ENCODE results near the gene CNTNAP2. TPM values are rescaled to one million over a fixed set of nuclear protein-coding genes. Genes with fewer than 3 reads are reported as not detected.
"Not testable (repeated sequence)": the region's sequence is repeated elsewhere in the genome, so short reads cannot be mapped to it uniquely, and the experiment has no call there.

The CNTNAP2 gene
- total RNA-seq, 2 donors from 2014 or later, result 3.5 to 4.0 TPM

DNA sequence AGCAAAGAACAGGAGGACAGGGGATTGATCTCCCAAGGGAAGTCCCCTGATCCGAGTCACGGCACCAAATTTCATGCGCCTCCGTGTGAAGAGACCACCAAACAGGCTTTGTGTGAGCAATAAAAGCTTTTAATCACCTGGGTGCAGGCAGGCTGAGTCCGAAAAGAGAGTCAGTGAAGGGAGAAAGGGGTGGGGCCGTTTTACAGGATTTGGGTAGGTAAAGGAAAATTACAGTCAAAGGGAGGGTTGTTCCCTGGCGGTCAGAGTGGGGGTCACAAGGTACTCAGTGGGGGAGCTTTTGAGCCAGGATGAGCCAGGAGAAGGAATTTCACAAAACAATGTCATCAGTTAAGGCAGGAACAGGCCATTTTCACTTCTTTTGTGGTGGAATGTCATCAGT, 132.1 kb downstream of the CNTNAP2 start:
- ATAC-seq; intact Hi-C loops (cut with DNase I, micrococcal nuclease); DNase-seq: not testable (repeated sequence)

DNA sequence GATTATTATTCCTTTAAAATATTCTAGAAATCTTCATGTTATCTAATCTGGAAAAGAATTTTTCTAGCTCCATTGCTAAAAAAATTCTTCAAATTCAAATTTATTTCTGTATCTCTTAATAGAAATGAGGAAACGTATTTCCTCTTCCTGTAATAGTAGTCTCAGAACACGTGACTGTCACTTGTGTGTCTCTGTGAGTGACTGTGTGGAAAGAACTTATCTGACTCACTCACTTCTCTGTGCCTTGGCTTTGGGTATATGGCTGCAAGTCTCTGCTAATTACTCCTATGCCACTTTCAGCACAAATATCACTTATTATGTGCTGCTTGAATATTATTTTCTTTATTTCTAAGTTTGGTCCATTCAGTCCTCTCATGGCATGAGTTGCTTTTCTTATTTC, 132.7 kb downstream of the CNTNAP2 start:
- intact Hi-C loops (cut with DNase I, micrococcal nuclease), result no loop called here
- DNase-seq (no peak), ATAC-seq (no peak)

DNA sequence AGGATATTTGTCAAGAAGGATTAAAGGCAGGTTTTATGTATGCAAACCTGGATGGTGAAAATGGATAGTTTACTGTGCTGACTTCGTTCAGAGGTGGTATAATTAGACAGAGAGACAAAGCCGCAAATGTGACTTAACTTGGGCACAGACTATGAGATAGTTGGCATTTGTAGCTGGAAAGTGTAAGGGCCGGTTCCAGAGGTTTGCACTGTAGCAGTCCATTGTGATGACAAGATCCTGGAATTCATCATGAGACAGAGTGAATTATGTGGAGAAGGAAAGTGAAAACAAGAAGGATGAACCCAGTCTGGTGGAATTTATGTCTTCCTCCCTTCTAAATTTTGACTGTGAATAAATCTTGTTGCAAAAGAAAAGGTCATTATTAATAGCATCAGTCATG, 139.0 kb downstream of the CNTNAP2 start:
- ATAC-seq, result no peak
- DNase-seq, result no peak
- intact Hi-C loops (cut with DNase I, micrococcal nuclease), result no loop called here

DNA sequence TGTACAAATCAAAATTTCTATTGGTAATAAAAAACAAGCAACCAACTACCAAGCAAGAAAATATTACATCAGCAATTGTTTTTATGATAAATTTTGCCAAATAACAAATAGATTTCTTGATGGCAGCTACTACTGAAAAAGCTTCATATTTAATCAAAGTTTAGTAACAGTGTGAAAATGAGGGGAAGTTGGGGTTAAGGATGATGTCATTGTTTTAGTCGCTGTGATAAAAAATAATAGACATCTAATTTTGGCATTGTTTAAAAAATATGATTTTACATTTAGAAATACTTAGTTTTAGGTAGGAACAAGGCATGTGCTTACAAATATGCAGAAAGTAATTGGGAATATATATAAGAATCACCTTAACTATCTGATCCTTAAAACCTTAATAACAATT, 145.9 kb downstream of the CNTNAP2 start:
- ATAC-seq, result no peak
- intact Hi-C loops (cut with DNase I, micrococcal nuclease), result no loop called here
- no peak for DNase-seq

DNA sequence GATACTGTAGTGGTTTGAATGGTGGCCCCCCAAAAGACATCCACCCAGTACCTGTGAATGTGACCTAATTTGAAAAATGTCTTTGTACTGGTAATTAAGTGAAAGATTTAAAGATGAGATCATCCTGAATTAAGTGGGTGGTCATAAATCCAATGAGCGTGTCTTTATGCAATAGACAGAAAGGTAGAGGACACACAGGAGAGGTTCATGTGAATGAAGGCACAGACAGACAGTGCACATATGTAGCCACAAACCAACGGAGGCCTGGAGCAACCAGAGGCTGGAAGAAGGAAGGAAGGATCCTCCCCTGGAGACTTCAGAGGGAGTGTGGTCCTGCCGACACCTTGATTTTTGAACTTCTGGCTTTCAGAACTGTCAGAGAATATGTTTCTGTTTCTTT, 160.3 kb downstream of the CNTNAP2 start:
- no peak for ATAC-seq
- intact Hi-C loops (cut with DNase I, micrococcal nuclease), result no loop called here
- no peak for DNase-seq

DNA sequence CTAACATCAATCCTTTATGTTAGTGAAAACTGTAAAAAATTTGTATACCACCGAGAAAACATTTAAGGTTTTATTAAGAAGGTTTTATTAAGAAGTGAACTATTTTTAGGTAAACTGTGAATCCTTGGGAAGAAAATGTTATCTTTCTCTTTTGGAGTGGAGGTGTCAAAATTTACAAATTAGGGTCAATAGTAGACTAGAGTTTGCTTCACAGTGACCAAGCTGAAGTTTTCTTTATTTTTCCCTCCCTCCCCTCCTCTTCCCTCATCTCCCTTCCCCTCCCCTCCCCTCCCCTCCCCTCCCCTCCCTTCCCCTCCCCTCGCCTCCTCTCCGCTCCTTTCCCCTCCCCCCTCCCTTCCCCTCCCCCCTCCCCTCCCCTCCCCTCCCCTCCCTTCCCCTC, 168.8 kb downstream of the CNTNAP2 start:
- no peak for ATAC-seq
- no peak for DNase-seq
- intact Hi-C loops (cut with DNase I, micrococcal nuclease), result no loop called here

DNA sequence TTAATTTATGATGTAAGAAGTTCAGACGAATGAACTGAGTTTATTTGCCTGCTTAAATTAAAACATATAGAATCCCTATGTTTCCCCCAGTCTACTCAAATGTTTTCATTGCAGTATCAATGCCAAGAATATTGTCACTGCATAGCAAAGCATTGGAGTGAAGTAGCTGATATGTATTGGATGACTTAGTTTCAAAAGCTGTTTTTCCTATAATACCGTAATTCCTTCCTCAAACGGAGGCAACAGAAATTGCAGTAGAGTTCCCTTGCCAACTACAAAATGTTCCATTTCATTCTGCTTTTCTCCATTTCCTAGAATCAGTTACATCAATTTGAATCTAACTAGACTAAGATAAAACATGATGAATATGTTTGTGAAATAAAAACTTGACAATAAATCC, 174.1 kb downstream of the CNTNAP2 start:
- ATAC-seq (no peak), DNase-seq (no peak)
- intact Hi-C loops (cut with DNase I, micrococcal nuclease), result no loop called here

DNA sequence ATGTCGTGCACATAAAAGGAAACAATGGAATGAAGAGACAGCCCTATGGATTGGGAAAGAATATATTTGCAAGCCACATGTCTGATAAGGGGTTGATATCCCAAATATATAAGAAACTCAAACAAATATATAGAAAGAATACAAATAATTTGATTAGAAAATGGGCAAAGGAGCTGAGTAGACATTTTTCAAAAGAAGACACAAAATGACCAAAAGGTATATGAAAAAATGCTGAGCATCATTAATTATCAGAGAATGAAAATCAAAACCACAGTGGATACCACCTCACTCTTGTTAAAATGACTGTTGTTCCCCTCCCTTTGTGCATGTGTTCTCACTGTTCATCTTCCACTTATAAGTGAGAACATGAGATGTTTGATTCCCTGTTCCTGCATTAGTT, 175.3 kb downstream of the CNTNAP2 start:
- intact Hi-C loops (cut with DNase I, micrococcal nuclease), result no loop called here
- DNase-seq (no peak), ATAC-seq (no peak)

DNA sequence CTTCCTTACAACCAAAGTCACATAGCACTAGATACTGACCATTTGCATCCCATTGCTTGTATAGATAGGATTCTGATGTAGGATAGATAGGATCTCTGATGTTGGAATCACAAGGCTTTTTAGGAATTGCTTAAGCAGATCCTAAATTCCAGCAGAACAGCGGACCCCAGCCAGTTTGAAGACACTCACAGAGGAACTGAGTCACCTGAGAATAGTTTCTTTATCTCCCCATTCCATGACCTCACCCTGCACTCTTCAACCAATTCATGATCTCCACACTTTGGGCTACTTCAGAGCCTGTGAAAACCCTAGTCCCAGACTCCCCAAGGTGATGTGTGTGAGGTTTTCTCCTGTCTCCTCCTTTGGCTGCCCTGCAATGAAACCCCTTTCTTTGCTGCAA, 179.4 kb downstream of the CNTNAP2 start:
- no peak for ATAC-seq
- intact Hi-C loops (cut with DNase I, micrococcal nuclease), result no loop called here
- no peak for DNase-seq

DNA sequence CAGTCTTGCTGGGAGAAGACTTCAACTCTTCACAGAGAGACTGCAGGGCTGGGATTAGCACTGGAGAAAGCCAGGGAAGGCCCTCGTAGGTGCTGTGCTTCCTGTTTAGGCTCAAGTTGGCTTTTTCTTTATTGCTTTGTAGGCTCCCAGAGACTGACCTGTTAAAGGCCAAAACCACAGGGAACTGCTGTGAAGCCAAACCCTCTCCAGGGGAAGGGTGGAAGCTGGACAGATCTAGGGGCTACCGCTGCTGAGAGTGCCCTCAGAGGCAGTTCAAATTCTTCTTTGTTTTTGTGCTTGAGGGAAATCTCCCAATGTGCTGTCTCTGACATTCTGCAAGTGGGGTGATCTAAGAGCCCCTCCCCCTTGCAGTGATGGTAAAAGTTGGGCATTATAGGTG, 198.4 kb downstream of the CNTNAP2 start:
- no peak for DNase-seq
- intact Hi-C loops (cut with DNase I, micrococcal nuclease), result no loop called here
- ATAC-seq, result no peak

DNA sequence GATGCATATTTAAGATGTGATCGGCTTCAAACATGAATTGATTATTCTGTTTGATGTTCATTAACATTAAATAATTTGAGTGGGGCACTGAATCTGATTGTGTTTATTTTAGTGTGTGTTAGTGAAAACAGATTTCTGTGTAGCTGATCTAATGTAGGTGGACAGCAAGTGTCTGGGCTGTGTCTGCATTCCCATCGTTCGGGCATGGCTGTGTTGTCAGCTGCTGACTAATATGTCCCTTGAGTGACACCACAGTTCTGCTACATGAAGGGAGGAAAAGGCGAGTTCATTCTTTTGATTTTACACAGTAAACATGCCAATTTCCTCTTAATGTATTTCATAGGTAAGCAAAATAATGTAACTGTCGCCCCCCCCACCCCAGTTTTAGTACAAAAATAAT, 203.0 kb downstream of the CNTNAP2 start:
- ATAC-seq, result no peak
- intact Hi-C loops (cut with DNase I, micrococcal nuclease), result no loop called here
- no peak for DNase-seq

DNA sequence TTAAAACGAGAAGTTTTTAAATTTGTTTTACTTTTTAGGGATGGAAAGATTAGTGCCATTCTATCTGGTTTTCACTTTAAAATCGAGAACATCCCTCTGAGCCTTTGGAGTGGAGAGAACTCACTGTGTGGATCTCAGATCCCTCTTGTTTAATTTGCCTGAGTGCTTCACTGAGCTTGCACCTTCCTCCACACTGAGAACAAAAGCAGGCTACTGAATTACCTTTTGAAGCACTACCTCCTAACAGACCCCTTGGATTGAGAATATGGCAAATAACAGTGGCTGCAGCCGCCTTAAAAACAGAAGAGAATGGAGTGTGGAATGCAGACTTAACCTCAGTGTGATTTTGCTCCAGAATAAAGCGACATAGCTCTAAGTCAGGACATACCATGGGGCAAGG, 204.7 kb downstream of the CNTNAP2 start:
- ATAC-seq (no peak), DNase-seq (no peak)
- intact Hi-C loops (cut with DNase I, micrococcal nuclease), result no loop called here

DNA sequence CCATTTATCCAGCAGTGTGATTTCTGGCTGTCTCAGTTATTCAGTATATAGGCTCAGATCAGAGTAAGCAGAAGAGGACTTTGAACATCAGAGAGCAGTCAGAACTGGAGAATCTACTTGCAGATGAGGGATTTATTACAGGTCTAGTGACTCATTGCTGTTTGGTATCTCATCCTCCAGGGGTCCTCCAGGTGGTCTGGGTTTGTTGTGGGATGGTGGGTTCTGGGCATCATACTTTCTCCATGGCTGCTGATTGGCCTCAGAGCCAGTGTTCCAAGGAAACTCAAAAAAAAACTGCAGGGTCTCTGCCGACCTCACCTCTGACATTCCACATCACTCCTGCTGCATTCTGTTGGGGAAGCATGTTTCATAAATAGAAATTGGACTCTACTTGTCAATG, 214.8 kb downstream of the CNTNAP2 start:
- DNase-seq, result no peak
- ATAC-seq, result no peak
- intact Hi-C loops (cut with DNase I, micrococcal nuclease), result no loop called here

DNA sequence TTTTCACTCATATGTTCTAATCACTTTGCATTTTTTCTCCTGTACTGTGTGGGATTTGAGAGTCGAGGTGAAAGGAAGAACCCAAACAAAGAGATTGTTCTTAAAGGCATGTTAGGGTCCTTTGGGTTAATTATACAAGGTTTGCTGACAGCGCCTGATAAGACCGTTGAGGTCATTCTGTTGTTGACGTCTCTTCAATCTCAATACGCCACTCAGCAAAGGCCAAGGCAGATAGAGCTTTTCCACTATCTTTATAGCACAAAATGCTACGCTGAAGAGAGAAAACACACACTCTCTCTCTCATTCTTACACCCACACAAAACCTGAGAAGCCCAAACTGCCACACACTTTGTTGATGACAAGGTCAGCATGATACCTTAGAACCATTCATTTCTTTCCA, 228.7 kb downstream of the CNTNAP2 start:
- no peak for DNase-seq

DNA sequence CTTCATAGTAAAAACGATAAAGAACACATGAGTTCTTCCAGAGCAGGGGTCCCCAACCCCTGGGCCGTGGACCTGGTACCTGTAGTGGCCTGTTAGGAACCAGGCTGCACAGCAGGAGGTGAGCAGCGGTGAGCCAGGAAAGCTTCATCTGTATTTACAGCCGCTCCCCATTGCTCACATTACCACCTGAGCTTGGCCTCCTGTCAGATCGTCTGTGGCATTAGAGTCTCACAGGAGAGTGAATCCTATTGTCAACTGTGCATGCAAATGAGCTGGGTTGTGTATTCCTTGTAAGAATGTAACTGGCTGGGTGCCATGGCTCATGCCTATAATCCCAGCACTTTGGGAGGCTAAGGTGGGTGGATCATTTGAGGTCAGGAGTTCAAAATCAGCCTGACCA, 229.5 kb downstream of the CNTNAP2 start:
- ATAC-seq, result no peak
- intact Hi-C loops (cut with DNase I, micrococcal nuclease), result no loop called here
- DNase-seq, result no peak

More for the DNA sequence above, 228.7 kb downstream of the CNTNAP2 start:
- no peak for ATAC-seq
- intact Hi-C loops (cut with DNase I, micrococcal nuclease), result no loop called here

DNA sequence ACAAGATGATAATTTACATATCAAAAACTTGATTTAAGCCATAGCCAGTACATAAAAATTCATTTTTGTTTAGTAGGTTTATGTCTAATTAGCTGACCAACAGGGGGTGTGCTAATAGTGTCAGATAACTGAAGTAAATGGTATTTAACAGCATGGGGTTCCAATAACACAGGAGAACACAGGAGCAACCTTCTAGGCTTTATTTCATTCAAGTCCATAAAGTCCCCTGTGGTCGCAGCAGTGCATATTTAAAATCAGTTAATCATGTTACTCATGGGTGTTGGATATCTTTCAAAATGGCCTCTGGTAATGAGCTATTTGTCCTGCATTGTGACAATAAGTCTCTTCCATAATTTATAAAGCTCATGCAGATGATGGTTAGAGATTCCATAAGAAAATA, 238.6 kb downstream of the CNTNAP2 start:
- intact Hi-C loops (cut with DNase I, micrococcal nuclease), result no loop called here
- ATAC-seq (no peak), DNase-seq (no peak)

DNA sequence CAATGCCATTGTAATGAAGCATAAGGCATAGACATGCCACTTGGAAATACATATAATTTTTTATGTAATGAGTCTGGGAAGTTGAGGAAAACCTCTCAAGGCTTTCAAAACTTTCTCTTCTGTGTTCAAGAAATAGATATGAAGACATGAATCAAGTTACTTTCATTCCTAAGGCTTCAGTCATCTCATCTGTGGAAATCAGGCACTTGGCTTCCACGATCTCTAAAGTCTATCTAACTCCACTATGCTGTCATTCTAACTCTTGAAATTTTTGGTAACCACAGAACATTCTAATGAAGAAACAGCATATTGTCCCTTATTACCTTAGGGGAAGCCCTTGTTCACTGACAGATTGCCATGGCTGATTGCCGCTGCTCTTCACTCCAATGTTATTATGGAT, 242.6 kb downstream of the CNTNAP2 start:
- intact Hi-C loops (cut with DNase I, micrococcal nuclease), result no loop called here
- DNase-seq, result no peak
- no peak for ATAC-seq

DNA sequence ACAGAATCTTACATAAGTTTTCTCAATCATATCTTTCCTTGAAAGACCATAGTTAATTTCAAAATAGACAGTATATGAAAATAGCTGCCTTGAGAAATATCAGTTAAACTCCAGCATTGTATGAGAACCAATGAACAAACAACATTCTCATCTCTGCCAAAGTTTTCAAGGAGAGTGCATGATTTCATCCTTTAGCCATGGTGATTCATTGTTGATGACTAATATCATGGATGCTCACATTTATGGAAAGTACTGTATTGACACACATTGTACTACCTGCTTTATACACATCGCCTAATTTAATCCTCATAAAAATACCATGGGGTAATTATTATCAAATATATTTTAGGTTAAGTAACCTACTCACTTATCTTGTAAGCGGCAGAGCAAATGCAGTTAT, 250.3 kb downstream of the CNTNAP2 start:
- ATAC-seq (no peak), DNase-seq (no peak)
- intact Hi-C loops (cut with DNase I, micrococcal nuclease), result no loop called here

DNA sequence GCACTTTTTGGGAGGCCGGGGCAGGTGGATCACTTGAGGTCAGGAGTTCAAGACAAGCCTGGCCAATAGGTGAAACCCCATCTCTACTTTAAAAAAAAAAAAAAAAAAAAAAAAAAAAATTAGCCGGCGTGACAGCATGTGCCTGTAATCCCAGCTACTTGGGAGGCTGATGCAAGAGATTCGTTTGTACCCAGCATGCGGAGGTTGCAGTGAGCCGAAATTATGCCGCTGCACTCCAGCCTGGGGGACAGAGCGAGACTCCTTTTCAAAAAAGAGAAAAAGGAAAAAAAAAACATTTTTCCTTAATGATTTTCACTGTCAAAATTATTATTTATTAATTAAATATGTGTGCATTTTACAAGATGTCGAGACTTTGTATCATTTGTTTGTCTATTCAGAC, 253.6 kb downstream of the CNTNAP2 start:
- ATAC-seq (no peak), DNase-seq (no peak)
- intact Hi-C loops (cut with DNase I, micrococcal nuclease), result no loop called here

DNA sequence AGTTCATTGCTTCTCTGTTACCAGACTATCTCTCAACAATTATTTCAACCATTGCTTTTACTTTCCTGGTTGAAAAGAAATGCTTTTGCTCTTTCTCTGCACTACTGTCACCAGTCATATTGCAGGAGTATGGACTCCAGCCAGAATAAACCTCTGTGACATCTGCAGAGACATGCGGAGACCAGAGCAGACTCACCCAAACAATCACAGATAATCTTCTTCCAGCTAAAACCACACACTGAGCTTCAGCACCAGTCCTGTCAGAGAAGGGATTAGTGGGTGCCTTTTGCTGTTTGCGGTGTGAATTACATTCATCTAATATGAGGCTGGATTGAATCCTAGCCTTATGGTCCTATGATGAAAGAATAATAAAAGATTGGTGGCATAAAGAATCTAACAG, 258.6 kb downstream of the CNTNAP2 start:
- intact Hi-C loops (cut with DNase I, micrococcal nuclease), result no loop called here
- ATAC-seq, result no peak

DNA sequence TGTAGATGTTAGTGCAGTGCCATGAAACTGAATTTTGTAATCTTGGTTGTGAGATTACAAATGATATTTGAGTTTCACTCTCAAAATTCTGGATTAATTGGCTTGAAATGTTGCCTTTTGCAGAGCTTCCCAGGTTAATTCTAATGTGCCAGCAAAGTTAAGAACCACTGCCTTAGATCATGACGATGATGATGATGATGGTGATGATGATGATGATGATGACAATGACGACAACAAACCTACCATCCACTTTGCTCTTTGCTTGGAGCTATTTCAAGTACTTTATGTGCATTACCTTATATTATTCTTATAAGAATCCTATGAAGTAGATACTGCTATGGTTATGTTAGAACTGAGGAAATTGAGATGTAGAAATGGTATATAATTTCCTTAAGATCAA, 261.6 kb downstream of the CNTNAP2 start:
- ATAC-seq (no peak), DNase-seq (no peak)
- intact Hi-C loops (cut with DNase I, micrococcal nuclease), result no loop called here

More for the DNA sequence above, 258.6 kb downstream of the CNTNAP2 start:
- no peak for DNase-seq

DNA sequence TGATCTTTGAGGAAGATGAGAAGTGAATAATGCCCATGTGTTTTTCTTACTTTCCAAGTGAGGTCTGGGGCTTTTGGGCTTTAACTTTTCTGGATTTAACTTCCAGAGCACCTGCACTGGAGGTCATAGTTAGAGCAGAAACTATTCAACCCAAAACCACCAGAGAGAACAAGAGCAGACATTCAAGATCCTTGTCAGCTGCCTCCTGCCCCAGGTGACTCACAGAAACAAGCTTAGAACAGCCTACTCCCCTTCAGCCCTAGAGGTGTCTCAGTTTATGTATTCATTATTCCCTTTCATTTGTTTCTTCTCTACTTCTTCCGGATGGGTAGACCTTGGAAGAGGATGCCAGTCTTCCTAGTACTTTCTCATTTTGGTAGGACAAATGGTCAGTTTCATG, 270.5 kb downstream of the CNTNAP2 start:
- ATAC-seq (no peak), DNase-seq (no peak)
- intact Hi-C loops (cut with DNase I, micrococcal nuclease), result no loop called here

Measured in left colon (tissue), 2 donors.